GM23338 (cell line): ENCODE measurements around the gene SLC5A4. TPM values are rescaled to one million over a fixed set of nuclear protein-coding genes. Genes with fewer than 3 reads are reported as not detected.

Experiments used
- ATAC-seq: fragments of 200-7000 bp; cut with Tn5 transposase; 3 replicates; pipeline ENCODE4 v1.9.1; 2020
- DNase-seq: peaks from one replicate; pipeline ENCODE4 v3.0.0-alpha.2; 2015; ENCODE audit warnings: low spot score
- H2AFZ ChIP-seq: fragments of 200-600 bp; sonication (generic); 2 replicates; pipeline ENCODE4 v1.8.0; 2016; ENCODE audit warnings: antibody characterized with exemption, mild to moderate bottlenecking, moderate library complexity
- H3F3A ChIP-seq: fragments of 200-600 bp; sonication (generic); replicated peaks from 2 replicates; pipeline ENCODE4 v1.8.0; 2017; ENCODE audit warnings: antibody characterized with exemption, mixed run types, low read depth
- H3K27ac ChIP-seq: fragments of 200-600 bp; sonication (generic); 2 replicates; pipeline ENCODE4 v1.6.1; 2016; ENCODE audit warnings: low read depth
- H3K27me3 ChIP-seq: fragments of 200-600 bp; sonication (generic); 2 replicates; pipeline ENCODE4 v1.8.0; 2016; ENCODE audit warnings: mild to moderate bottlenecking, mixed run types, moderate library complexity; ENCODE audit not compliant: insufficient read depth
- H3K36me3 ChIP-seq: fragments of 200-600 bp; sonication (generic); 2 replicates; pipeline ENCODE4 v1.8.0; 2016; ENCODE audit warnings: mild to moderate bottlenecking; ENCODE audit not compliant: insufficient read depth
- H3K4me1 ChIP-seq: fragments of 200-600 bp; sonication (generic); 2 replicates; pipeline ENCODE4 v1.8.0; 2016; ENCODE audit warnings: mild to moderate bottlenecking, moderate library complexity; ENCODE audit not compliant: insufficient read depth
- H3K4me2 ChIP-seq: fragments of 200-600 bp; sonication (generic); 2 replicates; pipeline ENCODE4 v1.7.1; 2017; ENCODE audit warnings: mixed run types
- H3K4me3 ChIP-seq: fragments of 200-600 bp; sonication (generic); 2 replicates; pipeline ENCODE4 v1.6.1; 2016; ENCODE audit warnings: mixed run types
- H3K79me2 ChIP-seq: fragments of 200-600 bp; sonication (generic); replicated peaks from 2 replicates; pipeline ENCODE4 v1.8.0; 2017; ENCODE audit warnings: mild to moderate bottlenecking; ENCODE audit not compliant: insufficient read depth
- H3K9me2 ChIP-seq: fragments of 200-600 bp; sonication (generic); 2 replicates; pipeline ENCODE4 v1.8.0; 2017; ENCODE audit not compliant: insufficient read depth
- H4K20me1 ChIP-seq: fragments of 200-600 bp; sonication (generic); replicated peaks from 2 replicates; pipeline ENCODE4 v1.8.0; 2017; ENCODE audit warnings: mild to moderate bottlenecking; ENCODE audit not compliant: insufficient read depth
- H3K27ac Mint-ChIP-seq: 2 replicates; pipeline ENCODE4 v1.8.0; 2020; ENCODE audit warnings: inconsistent platforms, mild to moderate bottlenecking, moderate library complexity, mixed read lengths
- H3K27me3 Mint-ChIP-seq: 3 replicates; pipeline ENCODE4 v1.8.0; 2022; ENCODE audit warnings: low read depth, mild to moderate bottlenecking, moderate library complexity, mixed read lengths, inconsistent platforms; ENCODE audit not compliant: insufficient read depth, poor library complexity
- H3K36me3 Mint-ChIP-seq: 3 replicates; pipeline ENCODE4 v1.8.0; 2021; ENCODE audit warnings: low read depth, mild to moderate bottlenecking, inconsistent platforms, moderate library complexity, mixed read lengths
- H3K4me1 Mint-ChIP-seq: 3 replicates; pipeline ENCODE4 v1.8.0; 2020; ENCODE audit warnings: mild to moderate bottlenecking, inconsistent platforms, mixed read lengths
- H3K4me3 Mint-ChIP-seq: 3 replicates; pipeline ENCODE4 v1.8.0; 2021; ENCODE audit warnings: moderate library complexity, mild to moderate bottlenecking, inconsistent platforms, mixed read lengths
- H3K9me3 Mint-ChIP-seq: 3 replicates; pipeline ENCODE4 v1.8.0; 2020; ENCODE audit warnings: moderate library complexity, mild to moderate bottlenecking, inconsistent platforms, mixed read lengths
- CREB1 ChIP-seq: fragments of 250-450 bp; sonication (Bioruptor Pico); IDR thresholded peaks from 2 replicates; pipeline ENCODE4 v1.5.0; 2020; ENCODE audit warnings: low read depth, mild to moderate bottlenecking, moderate library complexity
- ETS1 ChIP-seq: IDR thresholded peaks from 2 replicates; pipeline ENCODE4 v1.6.1; 2016; ENCODE audit warnings: antibody characterized with exemption
- EZH2 ChIP-seq: fragments of 200-600 bp; sonication (generic); IDR thresholded peaks from one replicate; pipeline ENCODE4 v1.8.0; 2017; ENCODE audit warnings: antibody characterized with exemption, mild to moderate bottlenecking, low read depth; ENCODE audit not compliant: unreplicated experiment
- EZH2phosphoT487 ChIP-seq: fragments of 200-600 bp; sonication (generic); IDR thresholded peaks from one replicate; pipeline ENCODE4 v1.8.1; 2018; ENCODE audit warnings: antibody characterized with exemption; ENCODE audit not compliant: unreplicated experiment
- JUNB ChIP-seq: IDR thresholded peaks from one replicate; pipeline ENCODE4 v1.6.1; 2016; ENCODE audit warnings: antibody characterized with exemption; ENCODE audit not compliant: unreplicated experiment
- NANOG ChIP-seq: IDR thresholded peaks from 2 replicates; pipeline ENCODE4 v1.6.1; 2016; ENCODE audit warnings: antibody characterized with exemption, borderline replicate concordance
- POLR2AphosphoS5 ChIP-seq: IDR thresholded peaks from 2 replicates; pipeline ENCODE4 v1.6.1; 2016; ENCODE audit warnings: antibody characterized with exemption, low read depth
- STAT1 ChIP-seq: IDR thresholded peaks from one replicate; pipeline ENCODE4 v1.6.1; 2016; ENCODE audit warnings: antibody characterized with exemption; ENCODE audit not compliant: unreplicated experiment
- ZNF114 ChIP-seq: fragments of 250-450 bp; sonication (Bioruptor Pico); IDR thresholded peaks from 2 replicates; pipeline ENCODE4 v1.5.0; 2020; ENCODE audit warnings: mild to moderate bottlenecking, moderate library complexity
- ZNF331 ChIP-seq: fragments of 250-450 bp; sonication (Bioruptor Pico); IDR thresholded peaks from 2 replicates; pipeline ENCODE4 v1.5.0; 2020; ENCODE audit warnings: low read depth, mild to moderate bottlenecking, moderate library complexity
- ZNF462 ChIP-seq: fragments of 250-450 bp; sonication (Bioruptor Pico); IDR thresholded peaks from 2 replicates; pipeline ENCODE4 v1.5.0; 2020; ENCODE audit warnings: mild to moderate bottlenecking, moderate library complexity
- polyA plus RNA-seq: library from polyadenylated mRNA; unstranded; fragments of >200 nt; fragmentation: Nextera tagmentation; extraction: Ambion mirVana; gene quantifications from 2 replicates; pipeline ENCODE4 v1.2.1, GENCODE V29; 2016
- total RNA-seq: library from RNA; depleted of rRNA; stranded (reverse); fragments of >200 nt; shearing (Covaris generic); gene quantifications from 2 replicates; pipeline ENCODE4 v1.2.3, GENCODE V29; 2014
- TF ChIP-seq, protein P1 (sequence below): IDR thresholded peaks from one replicate; pipeline ENCODE4 v1.6.1; 2018; ENCODE audit warnings: antibody characterized with exemption; ENCODE audit not compliant: unreplicated experiment
- TF ChIP-seq, protein P2 (sequence below), 2 experiments: fragments of 200-600 bp in 1 of 2; sonication (generic) in 1 of 2; conservative IDR thresholded peaks; 2 replicates each; pipeline versions ENCODE4 v1.5.1 to v1.6.1; 2016 to 2017; ENCODE audit warnings: antibody characterized with exemption in 2 of 2, low read depth in 2 of 2, mild to moderate bottlenecking in 2 of 2, moderate library complexity in 1 of 2

The SLC5A4 gene
- total and polyA plus RNA-seq, 2 experiments from 2014 or later = 0.16 TPM; not detected in 1

DNA sequence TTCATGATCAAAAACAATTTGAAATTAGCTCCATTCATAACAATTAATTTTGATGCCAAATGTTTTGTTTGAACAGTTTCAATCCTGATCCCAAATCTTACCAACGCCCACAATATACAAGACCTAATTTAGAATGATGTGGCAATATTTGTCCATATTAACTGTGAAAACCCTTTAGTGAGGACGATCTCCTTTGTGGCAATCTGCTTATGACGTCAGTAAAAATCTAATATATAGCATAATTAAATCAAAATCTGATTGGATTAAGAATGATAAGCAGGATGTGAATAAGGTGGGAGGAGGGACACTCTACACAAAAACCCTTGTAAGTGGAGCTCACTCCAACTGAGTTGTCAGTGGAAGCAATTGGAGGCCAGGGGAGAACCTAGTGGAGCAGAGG lies 11.9 kb upstream of the SLC5A4 start:
- Mint-ChIP-seq H3K4me1 (peaks cover 4% of the 10 kb centered on the region; the same call in 1 of the 3 replicates), H3K4me3 (no peak overlapping the region), H3K9me3 (no peaks in the 10 kb centered on the region), H3K27me3 (peaks cover 7% of the 10 kb centered on the region), H3K27ac (no peak overlapping the region), H3K36me3 (peaks cover 4% of the 10 kb centered on the region; the same call in 1 of the 3 replicates)
- Histone ChIP-seq H3K27ac (no peak overlapping the region), H4K20me1 (no peaks in the 10 kb centered on the region), H3F3A (no peaks in the 10 kb centered on the region), H3K9me2 (no peaks in the 10 kb centered on the region), H3K27me3 (no peaks in the 10 kb centered on the region), H2AFZ (no peak overlapping the region), H3K79me2 (no peaks in the 10 kb centered on the region), H3K4me1 (no peaks in the 10 kb centered on the region), H3K36me3 (no peaks in the 10 kb centered on the region), H3K4me3 (no peak overlapping the region), H3K4me2 (no peak overlapping the region)
- no peak for DNase-seq
- TF ChIP-seq ZNF331 (CRISPR knock-in tag) = no peak
- no peak for TF ChIP-seq ETS1
- no peak for TF ChIP-seq ZNF114 (CRISPR knock-in tag)
- TF ChIP-seq EZH2 = no peak
- TF ChIP-seq NANOG = no peak
- no peak for TF ChIP-seq ZNF462 (CRISPR knock-in tag)
- TF ChIP-seq STAT1 = no peak
- no peak for TF ChIP-seq POLR2AphosphoS5
- no peak for TF ChIP-seq CREB1 (CRISPR knock-in tag)
- no peak for TF ChIP-seq EZH2phosphoT487
- TF ChIP-seq JUNB = no peak
- TF ChIP-seq, protein P1, sequence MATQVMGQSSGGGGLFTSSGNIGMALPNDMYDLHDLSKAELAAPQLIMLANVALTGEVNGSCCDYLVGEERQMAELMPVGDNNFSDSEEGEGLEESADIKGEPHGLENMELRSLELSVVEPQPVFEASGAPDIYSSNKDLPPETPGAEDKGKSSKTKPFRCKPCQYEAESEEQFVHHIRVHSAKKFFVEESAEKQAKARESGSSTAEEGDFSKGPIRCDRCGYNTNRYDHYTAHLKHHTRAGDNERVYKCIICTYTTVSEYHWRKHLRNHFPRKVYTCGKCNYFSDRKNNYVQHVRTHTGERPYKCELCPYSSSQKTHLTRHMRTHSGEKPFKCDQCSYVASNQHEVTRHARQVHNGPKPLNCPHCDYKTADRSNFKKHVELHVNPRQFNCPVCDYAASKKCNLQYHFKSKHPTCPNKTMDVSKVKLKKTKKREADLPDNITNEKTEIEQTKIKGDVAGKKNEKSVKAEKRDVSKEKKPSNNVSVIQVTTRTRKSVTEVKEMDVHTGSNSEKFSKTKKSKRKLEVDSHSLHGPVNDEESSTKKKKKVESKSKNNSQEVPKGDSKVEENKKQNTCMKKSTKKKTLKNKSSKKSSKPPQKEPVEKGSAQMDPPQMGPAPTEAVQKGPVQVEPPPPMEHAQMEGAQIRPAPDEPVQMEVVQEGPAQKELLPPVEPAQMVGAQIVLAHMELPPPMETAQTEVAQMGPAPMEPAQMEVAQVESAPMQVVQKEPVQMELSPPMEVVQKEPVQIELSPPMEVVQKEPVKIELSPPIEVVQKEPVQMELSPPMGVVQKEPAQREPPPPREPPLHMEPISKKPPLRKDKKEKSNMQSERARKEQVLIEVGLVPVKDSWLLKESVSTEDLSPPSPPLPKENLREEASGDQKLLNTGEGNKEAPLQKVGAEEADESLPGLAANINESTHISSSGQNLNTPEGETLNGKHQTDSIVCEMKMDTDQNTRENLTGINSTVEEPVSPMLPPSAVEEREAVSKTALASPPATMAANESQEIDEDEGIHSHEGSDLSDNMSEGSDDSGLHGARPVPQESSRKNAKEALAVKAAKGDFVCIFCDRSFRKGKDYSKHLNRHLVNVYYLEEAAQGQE = no peak
- TF ChIP-seq, protein P2, sequence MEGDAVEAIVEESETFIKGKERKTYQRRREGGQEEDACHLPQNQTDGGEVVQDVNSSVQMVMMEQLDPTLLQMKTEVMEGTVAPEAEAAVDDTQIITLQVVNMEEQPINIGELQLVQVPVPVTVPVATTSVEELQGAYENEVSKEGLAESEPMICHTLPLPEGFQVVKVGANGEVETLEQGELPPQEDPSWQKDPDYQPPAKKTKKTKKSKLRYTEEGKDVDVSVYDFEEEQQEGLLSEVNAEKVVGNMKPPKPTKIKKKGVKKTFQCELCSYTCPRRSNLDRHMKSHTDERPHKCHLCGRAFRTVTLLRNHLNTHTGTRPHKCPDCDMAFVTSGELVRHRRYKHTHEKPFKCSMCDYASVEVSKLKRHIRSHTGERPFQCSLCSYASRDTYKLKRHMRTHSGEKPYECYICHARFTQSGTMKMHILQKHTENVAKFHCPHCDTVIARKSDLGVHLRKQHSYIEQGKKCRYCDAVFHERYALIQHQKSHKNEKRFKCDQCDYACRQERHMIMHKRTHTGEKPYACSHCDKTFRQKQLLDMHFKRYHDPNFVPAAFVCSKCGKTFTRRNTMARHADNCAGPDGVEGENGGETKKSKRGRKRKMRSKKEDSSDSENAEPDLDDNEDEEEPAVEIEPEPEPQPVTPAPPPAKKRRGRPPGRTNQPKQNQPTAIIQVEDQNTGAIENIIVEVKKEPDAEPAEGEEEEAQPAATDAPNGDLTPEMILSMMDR (conservative IDR thresholded peaks at IDR 0.05; ENCODE audit: low read depth in 2 of 2) = no peak
- ATAC-seq = no peak
